Panc1 (cell line): ENCODE results near the gene LDB2. TPM values are rescaled to one million over a fixed set of nuclear protein-coding genes. Genes with fewer than 3 reads are reported as not detected.

Experiments
- ATAC-seq: fragments of 200-7000 bp; cut with Tn5 transposase; 2 replicates; pipeline ENCODE4 v1.9.1; 2020; ENCODE audit warnings: mild to moderate bottlenecking, moderate library complexity
- BruUV-seq: library from RNA; stranded (reverse); fragments of 400-500 nt; replicated peaks from 2 replicates; lab custom pipeline; 2021; lab: Mats Ljungman, UMichigan
- CTCF ChIA-PET: fragments of 300-600 bp; sonication (Branson Sonifier 250); formaldehyde crosslinking; loops from one replicate; lab custom pipeline; 2022; ENCODE audit warnings: antibody characterized with exemption; lab: Charles Lee
- POLR2A ChIA-PET: fragments of 300-600 bp; sonication (Branson Sonifier 250); formaldehyde crosslinking; loops from one replicate; lab custom pipeline; 2022; ENCODE audit warnings: antibody characterized with exemption; lab: Charles Lee
- DNase-seq: peaks from one replicate; pipeline ENCODE4 v3.0.0-alpha.2; 2010; ENCODE audit warnings: low read depth, low spot score
- H3K27ac ChIP-seq: 2 replicates; pipeline ENCODE4 v1.5.1; 2011; ENCODE audit warnings: mild to moderate bottlenecking, low read length, inconsistent platforms
- H3K27me3 ChIP-seq: fragments of 200-500 bp; sonication (Bioruptor generic); 2 replicates; pipeline ENCODE4 v1.6.0; 2014; ENCODE audit warnings: low read length, inconsistent platforms; ENCODE audit not compliant: control insufficient read depth, insufficient read depth
- H3K36me3 ChIP-seq: fragments of 200-500 bp; sonication (Bioruptor generic); 2 replicates; pipeline ENCODE4 v1.5.1; 2014; ENCODE audit warnings: inconsistent platforms, mild to moderate bottlenecking, low read length, moderate library complexity; ENCODE audit not compliant: control insufficient read depth, insufficient read depth
- H3K4me1 ChIP-seq: 2 replicates; pipeline ENCODE4 v1.5.1; 2011; ENCODE audit warnings: inconsistent platforms, mild to moderate bottlenecking, low read length, moderate library complexity; ENCODE audit not compliant: control insufficient read depth, insufficient read depth
- H3K4me3 ChIP-seq, 2 experiments: 2 replicates each; pipeline ENCODE4 v1.5.1; 2011 to 2012; ENCODE audit warnings: low read depth in 2 of 2, low read length in 2 of 2, mild to moderate bottlenecking in 2 of 2, inconsistent platforms in 1 of 2, moderate library complexity in 1 of 2
- H3K9me3 ChIP-seq: fragments of 200-500 bp; sonication (Bioruptor generic); 2 replicates; pipeline ENCODE4 v1.5.1; 2014; ENCODE audit warnings: low read depth, mild to moderate bottlenecking, inconsistent platforms, low read length, moderate library complexity; ENCODE audit not compliant: control insufficient read depth, insufficient read depth
- POLR2AphosphoS5 ChIP-seq: IDR thresholded peaks from 2 replicates; pipeline ENCODE4 v1.6.1; 2012; ENCODE audit warnings: mild to moderate bottlenecking, low read depth, low read length, moderate library complexity
- SIN3A ChIP-seq: IDR thresholded peaks from 2 replicates; pipeline ENCODE4 v1.6.1; 2012; ENCODE audit warnings: low read depth, mild to moderate bottlenecking, low read length, moderate library complexity, borderline replicate concordance; ENCODE audit not compliant: insufficient read depth
- TCF7L2 ChIP-seq: IDR thresholded peaks from 2 replicates; pipeline ENCODE4 v1.6.1; 2011; ENCODE audit warnings: mild to moderate bottlenecking, low read depth, low read length, inconsistent platforms
- in situ Hi-C: cut with HindIII; loops from 2 replicates; pipeline ENCODE4 v1.10.0; 2016; ENCODE audit warnings: low sequenced_read_pairs, low pct_unique_long_range_greater_than_20kb
- intact Hi-C: fragments of 100-400 bp; cut with micrococcal nuclease; formaldehyde crosslinking; loops from one replicate; pipeline ENCODE4 v1.10.0; 2022; ENCODE audit not compliant: unreplicated experiment
- total RNA-seq: library from RNA; stranded (reverse); gene quantifications from one replicate; pipeline ENCODE4 v1.2.1, GENCODE V29; 2021; ENCODE audit not compliant: unreplicated experiment
- TF ChIP-seq, protein P1 (sequence below): fragments of 450-650 bp; IDR thresholded peaks from 2 replicates; pipeline ENCODE4 v1.5.1; 2017; ENCODE audit warnings: mild to moderate bottlenecking
- TF ChIP-seq, protein P2 (sequence below), 2 experiments: IDR thresholded peaks; 2 replicates each; pipeline ENCODE4 v1.6.1; 2011 to 2012; ENCODE audit warnings: low read depth in 2 of 2, control low read depth in 1 of 2, low read length in 1 of 2, mild to moderate bottlenecking in 1 of 2, moderate library complexity in 1 of 2; ENCODE audit not compliant: insufficient read depth in 1 of 2

Gene LDB2
- total RNA-seq, 1 experiment from 2014 or later, result not detected

DNA sequence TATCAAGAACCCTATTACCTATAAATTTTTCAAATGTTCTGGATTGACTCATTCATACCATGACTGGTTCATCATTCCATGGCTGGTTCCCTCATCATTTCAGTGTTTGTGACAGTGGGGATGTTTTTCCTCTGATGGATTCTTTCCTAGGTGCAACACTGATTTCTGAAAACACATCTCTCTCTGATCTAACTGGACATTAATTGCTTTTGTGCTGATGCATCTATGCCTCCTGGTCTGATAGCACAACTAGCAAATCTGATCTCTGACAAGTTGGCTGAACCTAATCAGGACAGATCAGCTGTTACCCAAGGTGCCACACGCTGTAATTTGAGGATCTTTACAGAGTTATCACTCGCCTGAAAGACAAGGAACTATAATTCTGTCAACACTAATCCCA is 140.2 kb downstream of the LDB2 start:
- ATAC-seq, result no peak
- BruUV-seq, result no TSS peak
- CTCF ChIA-PET, result no interaction called here

DNA sequence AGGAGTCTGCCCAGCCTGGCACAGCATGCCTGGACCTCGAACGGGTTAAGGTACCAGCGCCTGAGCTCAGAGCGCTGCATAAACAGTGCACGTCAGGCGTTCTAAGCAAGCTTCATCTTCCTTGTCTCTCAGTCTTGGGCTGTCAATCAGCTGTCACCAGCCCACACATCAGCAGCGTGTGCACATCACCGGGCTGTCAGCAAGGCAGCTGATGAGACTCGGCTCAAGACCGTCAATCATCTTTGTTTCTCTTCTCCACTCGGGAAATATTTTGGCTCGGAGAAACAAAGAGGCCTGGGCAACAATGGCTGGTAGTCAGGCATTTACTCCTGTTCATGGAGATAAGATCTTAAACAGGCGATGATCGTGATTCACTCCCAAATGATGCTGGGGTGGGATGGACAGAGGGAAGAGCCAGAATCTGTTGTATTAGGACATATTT is 141.3 kb downstream of the LDB2 start:
- Histone ChIP-seq H3K36me3 (no peaks in the 10 kb centered on the region), H3K4me3 (no peak overlapping the region), H3K27me3 (no peaks in the 10 kb centered on the region), H3K27ac (no peak overlapping the region), H3K4me1 (no peaks in the 10 kb centered on the region), H3K9me3 (no peaks in the 10 kb centered on the region)
- intact Hi-C loops, result no loop called here
- ATAC-seq (no peak), DNase-seq (no peak)
- in situ Hi-C loops, result no loop called here
- POLR2A ChIA-PET, result no interaction called here
- TF ChIP-seq, protein P1, sequence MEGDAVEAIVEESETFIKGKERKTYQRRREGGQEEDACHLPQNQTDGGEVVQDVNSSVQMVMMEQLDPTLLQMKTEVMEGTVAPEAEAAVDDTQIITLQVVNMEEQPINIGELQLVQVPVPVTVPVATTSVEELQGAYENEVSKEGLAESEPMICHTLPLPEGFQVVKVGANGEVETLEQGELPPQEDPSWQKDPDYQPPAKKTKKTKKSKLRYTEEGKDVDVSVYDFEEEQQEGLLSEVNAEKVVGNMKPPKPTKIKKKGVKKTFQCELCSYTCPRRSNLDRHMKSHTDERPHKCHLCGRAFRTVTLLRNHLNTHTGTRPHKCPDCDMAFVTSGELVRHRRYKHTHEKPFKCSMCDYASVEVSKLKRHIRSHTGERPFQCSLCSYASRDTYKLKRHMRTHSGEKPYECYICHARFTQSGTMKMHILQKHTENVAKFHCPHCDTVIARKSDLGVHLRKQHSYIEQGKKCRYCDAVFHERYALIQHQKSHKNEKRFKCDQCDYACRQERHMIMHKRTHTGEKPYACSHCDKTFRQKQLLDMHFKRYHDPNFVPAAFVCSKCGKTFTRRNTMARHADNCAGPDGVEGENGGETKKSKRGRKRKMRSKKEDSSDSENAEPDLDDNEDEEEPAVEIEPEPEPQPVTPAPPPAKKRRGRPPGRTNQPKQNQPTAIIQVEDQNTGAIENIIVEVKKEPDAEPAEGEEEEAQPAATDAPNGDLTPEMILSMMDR, result no peak
- TF ChIP-seq TCF7L2, result no peak
- CTCF ChIA-PET, result no interaction called here
- BruUV-seq, result no TSS peak

More for the DNA sequence above, 140.2 kb downstream of the LDB2 start:
- Histone ChIP-seq H3K9me3 (no peaks in the 10 kb centered on the region), H3K4me3 (no peak overlapping the region), H3K36me3 (no peaks in the 10 kb centered on the region), H3K4me1 (no peaks in the 10 kb centered on the region), H3K27ac (no peak overlapping the region), H3K27me3 (no peaks in the 10 kb centered on the region)
- in situ Hi-C loops (no loop called here), intact Hi-C loops (no loop called here)
- DNase-seq, result no peak
- POLR2A ChIA-PET, result no interaction called here
- TF ChIP-seq SIN3A, result no peak
- TF ChIP-seq, protein P1, result no peak
- TF ChIP-seq POLR2AphosphoS5, result no peak
- TF ChIP-seq, protein P2, sequence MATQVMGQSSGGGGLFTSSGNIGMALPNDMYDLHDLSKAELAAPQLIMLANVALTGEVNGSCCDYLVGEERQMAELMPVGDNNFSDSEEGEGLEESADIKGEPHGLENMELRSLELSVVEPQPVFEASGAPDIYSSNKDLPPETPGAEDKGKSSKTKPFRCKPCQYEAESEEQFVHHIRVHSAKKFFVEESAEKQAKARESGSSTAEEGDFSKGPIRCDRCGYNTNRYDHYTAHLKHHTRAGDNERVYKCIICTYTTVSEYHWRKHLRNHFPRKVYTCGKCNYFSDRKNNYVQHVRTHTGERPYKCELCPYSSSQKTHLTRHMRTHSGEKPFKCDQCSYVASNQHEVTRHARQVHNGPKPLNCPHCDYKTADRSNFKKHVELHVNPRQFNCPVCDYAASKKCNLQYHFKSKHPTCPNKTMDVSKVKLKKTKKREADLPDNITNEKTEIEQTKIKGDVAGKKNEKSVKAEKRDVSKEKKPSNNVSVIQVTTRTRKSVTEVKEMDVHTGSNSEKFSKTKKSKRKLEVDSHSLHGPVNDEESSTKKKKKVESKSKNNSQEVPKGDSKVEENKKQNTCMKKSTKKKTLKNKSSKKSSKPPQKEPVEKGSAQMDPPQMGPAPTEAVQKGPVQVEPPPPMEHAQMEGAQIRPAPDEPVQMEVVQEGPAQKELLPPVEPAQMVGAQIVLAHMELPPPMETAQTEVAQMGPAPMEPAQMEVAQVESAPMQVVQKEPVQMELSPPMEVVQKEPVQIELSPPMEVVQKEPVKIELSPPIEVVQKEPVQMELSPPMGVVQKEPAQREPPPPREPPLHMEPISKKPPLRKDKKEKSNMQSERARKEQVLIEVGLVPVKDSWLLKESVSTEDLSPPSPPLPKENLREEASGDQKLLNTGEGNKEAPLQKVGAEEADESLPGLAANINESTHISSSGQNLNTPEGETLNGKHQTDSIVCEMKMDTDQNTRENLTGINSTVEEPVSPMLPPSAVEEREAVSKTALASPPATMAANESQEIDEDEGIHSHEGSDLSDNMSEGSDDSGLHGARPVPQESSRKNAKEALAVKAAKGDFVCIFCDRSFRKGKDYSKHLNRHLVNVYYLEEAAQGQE (IDR thresholded peaks at IDR 0.05; ENCODE audit: insufficient read depth in 1 of 2, low read depth in 2 of 2, low read length in 1 of 2), result no peak
- no peak for TF ChIP-seq TCF7L2

- Histone ChIP-seq H3K27me3 (no peaks in the 10 kb centered on the region), H3K9me3 (no peaks in the 10 kb centered on the region), H3K4me3 (no peak overlapping the region), H3K4me1 (no peaks in the 10 kb centered on the region), H3K27ac (no peak overlapping the region), H3K36me3 (no peaks in the 10 kb centered on the region)
- ATAC-seq (no peak), DNase-seq (no peak)
- BruUV-seq, result no TSS peak
- CTCF ChIA-PET, result no interaction called here
- no peak for TF ChIP-seq TCF7L2
- no peak for TF ChIP-seq POLR2AphosphoS5
- TF ChIP-seq, protein P1, result no peak
- no peak for TF ChIP-seq SIN3A
- TF ChIP-seq, protein P2 (IDR thresholded peaks at IDR 0.05; ENCODE audit: insufficient read depth in 1 of 2, low read depth in 2 of 2, low read length in 1 of 2), result no peak
- in situ Hi-C loops (no loop called here), intact Hi-C loops (no loop called here)
- POLR2A ChIA-PET, result no interaction called here
Measured at GRCh38 chr4:16754104-16754503, 144.3 kb downstream of the LDB2 start.
